Tibial nerve (tissue), 3 donors: Measurements from ENCODE around the gene CDY2B.
"Not testable (repeated sequence)": the region's sequence is repeated elsewhere in the genome, so short reads cannot be mapped to it uniquely, and the experiment has no call there.

Experiments used
- CTCF ChIP-seq, 5 experiments: fragments of 200-600 bp in 3 of 5; fragments of 450-650 bp in 2 of 5; sonication (generic) in 3 of 5; IDR thresholded peaks; one replicate each; pipeline ENCODE4 v1.5.1; 2016 to 2019; ENCODE audit warnings: antibody characterized with exemption in 5 of 5, mild to moderate bottlenecking in 3 of 5, moderate library complexity in 2 of 5
- POLR2A ChIP-seq, 2 donors: fragments of 450-650 bp; IDR thresholded peaks; one replicate each; pipeline ENCODE4 v1.6.1; 2017; ENCODE audit warnings: antibody characterized with exemption in 2 of 2, mild to moderate bottlenecking in 2 of 2, moderate library complexity in 2 of 2

- not testable (repeated sequence) for TF ChIP-seq CTCF, POLR2A (IDR thresholded peaks at IDR 0.05)
These were observed 47.9 kb downstream of the CDY2B start for GRCh38 chrY:17832149-17832548.
